HepG2 (cell line): ENCODE measurements around the gene CORO1A. TPM values are rescaled to one million over a fixed set of nuclear protein-coding genes. Genes with fewer than 3 reads are reported as not detected.

Experiments used
- EHMT2 ChIP-seq: fragments of 200-600 bp; sonication (generic); IDR thresholded peaks from 2 replicates; pipeline ENCODE4 v1.7.0; 2017; ENCODE audit warnings: antibody characterized with exemption, low read depth, low read length, borderline replicate concordance
- GZF1 ChIP-seq: sonication (generic); formaldehyde crosslinking; IDR thresholded peaks from 2 replicates; pipeline ENCODE4 v1.5.1; 2020; ENCODE audit warnings: mild to moderate bottlenecking, missing genetic modification reagents
- KDM6A ChIP-seq: IDR thresholded peaks from 2 replicates; pipeline ENCODE4 v1.6.1; 2016; ENCODE audit warnings: low read depth
- MLLT10 ChIP-seq: sonication (generic); formaldehyde crosslinking; IDR thresholded peaks from 2 replicates; pipeline ENCODE4 v1.4.0; 2020; ENCODE audit warnings: missing genetic modification reagents
- MTA3 ChIP-seq: sonication (generic); formaldehyde crosslinking; IDR thresholded peaks from 2 replicates; pipeline ENCODE4 v1.4.0; 2020; ENCODE audit warnings: missing genetic modification reagents
- SP4 ChIP-seq: sonication (generic); formaldehyde crosslinking; IDR thresholded peaks from 2 replicates; pipeline ENCODE4 v1.8.1; 2023; ENCODE audit warnings: mild to moderate bottlenecking, missing genetic modification reagents
- SYNCRIP ChIP-seq: fragments of 200-400 bp; formaldehyde crosslinking; IDR thresholded peaks from 2 replicates; pipeline ENCODE4 v1.6.1; 2018; ENCODE audit warnings: mild to moderate bottlenecking, low read depth, low read length; ENCODE audit not compliant: insufficient read depth
- ZBTB38 ChIP-seq: sonication (generic); formaldehyde crosslinking; IDR thresholded peaks from 2 replicates; pipeline ENCODE4 v1.5.1; 2020; ENCODE audit warnings: mild to moderate bottlenecking, missing genetic modification reagents
- ZNF335 ChIP-seq: sonication (generic); formaldehyde crosslinking; IDR thresholded peaks from 2 replicates; pipeline ENCODE4 v1.4.0; 2020; ENCODE audit warnings: missing genetic modification reagents
- ZNF446 ChIP-seq: sonication (generic); formaldehyde crosslinking; IDR thresholded peaks from 2 replicates; pipeline ENCODE4 v1.5.0; 2020; ENCODE audit warnings: mild to moderate bottlenecking, missing genetic modification reagents
- ZNF749 ChIP-seq: sonication (generic); formaldehyde crosslinking; IDR thresholded peaks from 2 replicates; pipeline ENCODE4 v1.8.0; 2022; ENCODE audit warnings: mild to moderate bottlenecking, missing genetic modification reagents, moderate library complexity, borderline replicate concordance
- ZNF773 ChIP-seq: sonication (generic); formaldehyde crosslinking; IDR thresholded peaks from 2 replicates; pipeline ENCODE4 v1.4.0; 2020; ENCODE audit warnings: missing genetic modification reagents, borderline replicate concordance
- polyA plus RNA-seq, 8 experiments: library from polyadenylated mRNA; depleted of rRNA in 3 of 8; stranded (reverse) in 7 of 8; unstranded in 1 of 8; fragments of >200 nt; fragmentation: Illumina TruSeq in 4 of 8; extraction: Trizol in 4 of 8; gene quantifications; 2 replicates each; pipeline versions ENCODE4 v1.2.1 to v1.2.3, GENCODE V29; 2011 to 2016; ENCODE audit warnings: low read depth in 4 of 8, missing spikeins in 1 of 8, mixed read lengths in 1 of 8; ENCODE audit not compliant: insufficient read depth in 1 of 8
- total RNA-seq, 5 experiments: library from RNA; depleted of rRNA; stranded (reverse); fragments of >200 nt; fragmentation: Illumina TruSeq; extraction: Trizol; gene quantifications; 2 replicates each; pipeline ENCODE4 v1.2.3, GENCODE V29; 2016; ENCODE audit warnings: low read depth in 1 of 5
- TF ChIP-seq, protein P1 (sequence below): sonication (generic); formaldehyde crosslinking; IDR thresholded peaks from 2 replicates; pipeline ENCODE4 v1.5.0; 2020; ENCODE audit warnings: mild to moderate bottlenecking, missing genetic modification reagents
- TF ChIP-seq, protein P2 (sequence below): sonication (generic); formaldehyde crosslinking; IDR thresholded peaks from 2 replicates; pipeline ENCODE4 v1.9.0; 2022; ENCODE audit warnings: low read depth, missing genetic modification reagents
- TF ChIP-seq, protein P3 (sequence below): IDR thresholded peaks from 2 replicates; pipeline ENCODE4 v1.6.1; 2016; ENCODE audit warnings: low read depth, missing genetic modification reagents, missing compliant biosample characterization
- TF ChIP-seq, protein P4 (sequence below): sonication (generic); formaldehyde crosslinking; IDR thresholded peaks from 2 replicates; pipeline ENCODE4 v1.4.0; 2020; ENCODE audit warnings: low read depth, missing genetic modification reagents

The CORO1A gene
- total and polyA plus RNA-seq, 2 of the 13 experiments (the other 11 are each of a cell fraction or from before 2014, with no cell fraction given): 6.5 to 12.9 TPM

DNA sequence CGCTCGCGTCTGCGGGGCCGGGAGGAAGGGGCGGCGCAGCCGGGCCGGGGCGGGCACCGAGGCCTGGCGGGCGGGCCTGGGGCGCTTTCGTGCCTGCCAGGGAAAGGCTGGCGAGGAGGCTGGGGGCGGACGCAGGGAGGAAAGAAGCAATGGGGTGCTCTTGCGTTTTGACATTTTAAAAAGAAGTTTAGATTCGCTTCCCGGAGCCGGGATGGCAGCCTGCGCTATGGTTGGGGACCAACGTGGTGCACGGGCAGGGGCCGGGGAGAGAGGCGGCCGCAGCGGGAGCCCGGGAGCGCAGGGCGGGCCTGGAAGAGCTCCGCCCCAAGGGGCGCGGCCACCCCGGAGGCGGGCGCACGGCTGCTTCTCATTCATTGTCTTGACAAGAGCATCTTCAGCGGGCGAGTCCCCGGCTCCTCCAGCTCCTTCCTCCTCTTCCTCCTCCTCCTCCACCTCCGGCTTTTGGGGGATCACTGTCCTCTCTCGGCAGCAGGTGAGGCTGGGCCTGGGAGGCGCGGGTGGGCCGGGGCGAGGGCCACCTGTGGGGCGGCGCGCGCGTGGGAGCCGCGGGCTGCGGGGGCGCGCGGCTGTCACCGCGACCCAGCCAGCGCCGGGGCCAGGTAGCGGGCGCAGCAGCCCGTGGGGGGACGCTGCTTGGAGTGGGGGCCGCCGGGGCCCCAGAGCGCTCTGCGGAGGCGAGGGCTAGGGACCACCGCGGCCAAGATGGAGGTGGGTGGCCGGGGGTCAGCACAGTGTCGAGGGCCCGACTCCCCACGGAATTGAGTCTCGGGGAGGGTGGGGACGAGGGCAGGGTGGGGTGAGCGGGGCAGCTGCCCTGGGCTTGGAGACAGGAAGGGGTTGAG, at the start of gene CORO1A (continued):
- TF ChIP-seq, protein P1, sequence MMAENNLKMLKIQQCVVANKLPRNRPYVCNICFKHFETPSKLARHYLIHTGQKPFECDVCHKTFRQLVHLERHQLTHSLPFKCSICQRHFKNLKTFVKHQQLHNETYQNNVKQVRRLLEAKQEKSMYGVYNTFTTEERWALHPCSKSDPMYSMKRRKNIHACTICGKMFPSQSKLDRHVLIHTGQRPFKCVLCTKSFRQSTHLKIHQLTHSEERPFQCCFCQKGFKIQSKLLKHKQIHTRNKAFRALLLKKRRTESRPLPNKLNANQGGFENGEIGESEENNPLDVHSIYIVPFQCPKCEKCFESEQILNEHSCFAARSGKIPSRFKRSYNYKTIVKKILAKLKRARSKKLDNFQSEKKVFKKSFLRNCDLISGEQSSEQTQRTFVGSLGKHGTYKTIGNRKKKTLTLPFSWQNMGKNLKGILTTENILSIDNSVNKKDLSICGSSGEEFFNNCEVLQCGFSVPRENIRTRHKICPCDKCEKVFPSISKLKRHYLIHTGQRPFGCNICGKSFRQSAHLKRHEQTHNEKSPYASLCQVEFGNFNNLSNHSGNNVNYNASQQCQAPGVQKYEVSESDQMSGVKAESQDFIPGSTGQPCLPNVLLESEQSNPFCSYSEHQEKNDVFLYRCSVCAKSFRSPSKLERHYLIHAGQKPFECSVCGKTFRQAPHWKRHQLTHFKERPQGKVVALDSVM: no peak
- TF ChIP-seq EHMT2 (no peak), SP4 (peak; percentile 81; the same call in 1 of the 2 replicates), ZNF773 (CRISPR knock-in tag) (no peak), GZF1 (no peak), SYNCRIP (no peak), ZNF335 (CRISPR knock-in tag) (no peak), MTA3 (CRISPR knock-in tag) (no peak), MLLT10 (CRISPR knock-in tag) (no peak), ZNF749 (CRISPR knock-in tag) (no peak), KDM6A (CRISPR knock-in tag) (no peak), ZNF446 (CRISPR knock-in tag) (no peak), ZBTB38 (CRISPR knock-in tag) (no peak)
- TF ChIP-seq, protein P2, sequence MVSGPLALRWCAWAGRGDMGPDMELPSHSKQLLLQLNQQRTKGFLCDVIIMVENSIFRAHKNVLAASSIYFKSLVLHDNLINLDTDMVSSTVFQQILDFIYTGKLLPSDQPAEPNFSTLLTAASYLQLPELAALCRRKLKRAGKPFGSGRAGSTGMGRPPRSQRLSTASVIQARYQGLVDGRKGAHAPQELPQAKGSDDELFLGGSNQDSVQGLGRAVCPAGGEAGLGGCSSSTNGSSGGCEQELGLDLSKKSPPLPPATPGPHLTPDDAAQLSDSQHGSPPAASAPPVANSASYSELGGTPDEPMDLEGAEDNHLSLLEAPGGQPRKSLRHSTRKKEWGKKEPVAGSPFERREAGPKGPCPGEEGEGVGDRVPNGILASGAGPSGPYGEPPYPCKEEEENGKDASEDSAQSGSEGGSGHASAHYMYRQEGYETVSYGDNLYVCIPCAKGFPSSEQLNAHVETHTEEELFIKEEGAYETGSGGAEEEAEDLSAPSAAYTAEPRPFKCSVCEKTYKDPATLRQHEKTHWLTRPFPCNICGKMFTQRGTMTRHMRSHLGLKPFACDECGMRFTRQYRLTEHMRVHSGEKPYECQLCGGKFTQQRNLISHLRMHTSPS (CRISPR knock-in tag): no peak
- TF ChIP-seq, protein P3, sequence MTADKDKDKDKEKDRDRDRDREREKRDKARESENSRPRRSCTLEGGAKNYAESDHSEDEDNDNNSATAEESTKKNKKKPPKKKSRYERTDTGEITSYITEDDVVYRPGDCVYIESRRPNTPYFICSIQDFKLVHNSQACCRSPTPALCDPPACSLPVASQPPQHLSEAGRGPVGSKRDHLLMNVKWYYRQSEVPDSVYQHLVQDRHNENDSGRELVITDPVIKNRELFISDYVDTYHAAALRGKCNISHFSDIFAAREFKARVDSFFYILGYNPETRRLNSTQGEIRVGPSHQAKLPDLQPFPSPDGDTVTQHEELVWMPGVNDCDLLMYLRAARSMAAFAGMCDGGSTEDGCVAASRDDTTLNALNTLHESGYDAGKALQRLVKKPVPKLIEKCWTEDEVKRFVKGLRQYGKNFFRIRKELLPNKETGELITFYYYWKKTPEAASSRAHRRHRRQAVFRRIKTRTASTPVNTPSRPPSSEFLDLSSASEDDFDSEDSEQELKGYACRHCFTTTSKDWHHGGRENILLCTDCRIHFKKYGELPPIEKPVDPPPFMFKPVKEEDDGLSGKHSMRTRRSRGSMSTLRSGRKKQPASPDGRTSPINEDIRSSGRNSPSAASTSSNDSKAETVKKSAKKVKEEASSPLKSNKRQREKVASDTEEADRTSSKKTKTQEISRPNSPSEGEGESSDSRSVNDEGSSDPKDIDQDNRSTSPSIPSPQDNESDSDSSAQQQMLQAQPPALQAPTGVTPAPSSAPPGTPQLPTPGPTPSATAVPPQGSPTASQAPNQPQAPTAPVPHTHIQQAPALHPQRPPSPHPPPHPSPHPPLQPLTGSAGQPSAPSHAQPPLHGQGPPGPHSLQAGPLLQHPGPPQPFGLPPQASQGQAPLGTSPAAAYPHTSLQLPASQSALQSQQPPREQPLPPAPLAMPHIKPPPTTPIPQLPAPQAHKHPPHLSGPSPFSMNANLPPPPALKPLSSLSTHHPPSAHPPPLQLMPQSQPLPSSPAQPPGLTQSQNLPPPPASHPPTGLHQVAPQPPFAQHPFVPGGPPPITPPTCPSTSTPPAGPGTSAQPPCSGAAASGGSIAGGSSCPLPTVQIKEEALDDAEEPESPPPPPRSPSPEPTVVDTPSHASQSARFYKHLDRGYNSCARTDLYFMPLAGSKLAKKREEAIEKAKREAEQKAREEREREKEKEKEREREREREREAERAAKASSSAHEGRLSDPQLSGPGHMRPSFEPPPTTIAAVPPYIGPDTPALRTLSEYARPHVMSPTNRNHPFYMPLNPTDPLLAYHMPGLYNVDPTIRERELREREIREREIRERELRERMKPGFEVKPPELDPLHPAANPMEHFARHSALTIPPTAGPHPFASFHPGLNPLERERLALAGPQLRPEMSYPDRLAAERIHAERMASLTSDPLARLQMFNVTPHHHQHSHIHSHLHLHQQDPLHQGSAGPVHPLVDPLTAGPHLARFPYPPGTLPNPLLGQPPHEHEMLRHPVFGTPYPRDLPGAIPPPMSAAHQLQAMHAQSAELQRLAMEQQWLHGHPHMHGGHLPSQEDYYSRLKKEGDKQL (CRISPR knock-in tag): no peak
- TF ChIP-seq, protein P4, sequence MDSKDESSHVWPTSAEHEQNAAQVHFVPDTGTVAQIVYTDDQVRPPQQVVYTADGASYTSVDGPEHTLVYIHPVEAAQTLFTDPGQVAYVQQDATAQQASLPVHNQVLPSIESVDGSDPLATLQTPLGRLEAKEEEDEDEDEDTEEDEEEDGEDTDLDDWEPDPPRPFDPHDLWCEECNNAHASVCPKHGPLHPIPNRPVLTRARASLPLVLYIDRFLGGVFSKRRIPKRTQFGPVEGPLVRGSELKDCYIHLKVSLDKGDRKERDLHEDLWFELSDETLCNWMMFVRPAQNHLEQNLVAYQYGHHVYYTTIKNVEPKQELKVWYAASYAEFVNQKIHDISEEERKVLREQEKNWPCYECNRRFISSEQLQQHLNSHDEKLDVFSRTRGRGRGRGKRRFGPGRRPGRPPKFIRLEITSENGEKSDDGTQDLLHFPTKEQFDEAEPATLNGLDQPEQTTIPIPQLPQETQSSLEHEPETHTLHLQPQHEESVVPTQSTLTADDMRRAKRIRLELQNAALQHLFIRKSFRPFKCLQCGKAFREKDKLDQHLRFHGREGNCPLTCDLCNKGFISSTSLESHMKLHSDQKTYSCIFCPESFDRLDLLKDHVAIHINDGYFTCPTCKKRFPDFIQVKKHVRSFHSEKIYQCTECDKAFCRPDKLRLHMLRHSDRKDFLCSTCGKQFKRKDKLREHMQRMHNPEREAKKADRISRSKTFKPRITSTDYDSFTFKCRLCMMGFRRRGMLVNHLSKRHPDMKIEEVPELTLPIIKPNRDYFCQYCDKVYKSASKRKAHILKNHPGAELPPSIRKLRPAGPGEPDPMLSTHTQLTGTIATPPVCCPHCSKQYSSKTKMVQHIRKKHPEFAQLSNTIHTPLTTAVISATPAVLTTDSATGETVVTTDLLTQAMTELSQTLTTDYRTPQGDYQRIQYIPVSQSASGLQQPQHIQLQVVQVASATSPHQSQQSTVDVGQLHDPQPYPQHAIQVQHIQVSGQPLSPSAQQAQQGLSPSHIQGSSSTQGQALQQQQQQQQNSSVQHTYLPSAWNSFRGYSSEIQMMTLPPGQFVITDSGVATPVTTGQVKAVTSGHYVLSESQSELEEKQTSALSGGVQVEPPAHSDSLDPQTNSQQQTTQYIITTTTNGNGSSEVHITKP (CRISPR knock-in tag): no peak
